ENCODE data around the gene TSHZ2.
"Not testable (repeated sequence)": the region's sequence is repeated elsewhere in the genome, so short reads cannot be mapped to it uniquely, and the experiment has no call there.

Gene TSHZ2

GRCh38 chr20:53019464-53019863, 47.3 kb downstream of the TSHZ2 start:
- Histone ChIP-seq H3K4me1 (ENCODE audit: insufficient read depth, low read length) (peaks cover 8% of the 10 kb centered on the region), H3K36me3 (ENCODE audit: insufficient read depth, low read length) (no peaks in the 10 kb centered on the region), H3K27me3 (ENCODE audit: control insufficient read depth in 1 of 2, insufficient read depth in 2 of 2, low read length in 2 of 2) (no peaks in the 10 kb centered on the region), H3K27ac (ENCODE audit: low read depth, low read length) (no peak overlapping the region), H3K4me3 (ENCODE audit: low read depth in 1 of 2, low read length in 2 of 2) (no peak overlapping the region), H3K9ac (ENCODE audit: low read length) (no peak overlapping the region), H3K9me3 (ENCODE audit: low read length) (no peaks in the 10 kb centered on the region)

GRCh38 chr20:53020376-53020775, 48.2 kb downstream of the TSHZ2 start:
- Histone ChIP-seq H3K27ac (ENCODE audit: low read depth, low read length) (no peak overlapping the region), H3K4me3 (ENCODE audit: low read depth in 1 of 2, low read length in 2 of 2) (no peak overlapping the region), H3K9me3 (ENCODE audit: low read length) (no peaks in the 10 kb centered on the region), H3K4me1 (ENCODE audit: insufficient read depth, low read length) (peaks cover 8% of the 10 kb centered on the region), H3K9ac (ENCODE audit: low read length) (no peak overlapping the region), H3K36me3 (ENCODE audit: insufficient read depth, low read length) (no peaks in the 10 kb centered on the region), H3K27me3 (ENCODE audit: control insufficient read depth in 1 of 2, insufficient read depth in 2 of 2, low read length in 2 of 2) (no peaks in the 10 kb centered on the region)

GRCh38 chr20:53020834-53021233, 48.7 kb downstream of the TSHZ2 start:
- no peak overlapping the region for H3K4me3 ChIP-seq (ENCODE audit: low read depth in 1 of 2, low read length in 2 of 2)
- no peaks in the 10 kb centered on the region for H3K9me3 ChIP-seq (ENCODE audit: low read length)
- no peaks in the 10 kb centered on the region for H3K36me3 ChIP-seq (ENCODE audit: insufficient read depth, low read length)
- peaks cover 8% of the 10 kb centered on the region for H3K4me1 ChIP-seq (ENCODE audit: insufficient read depth, low read length)
- H3K27ac ChIP-seq (ENCODE audit: low read depth, low read length) = no peak overlapping the region
- no peak overlapping the region for H3K9ac ChIP-seq (ENCODE audit: low read length)
- no peaks in the 10 kb centered on the region for H3K27me3 ChIP-seq (ENCODE audit: control insufficient read depth in 1 of 2, insufficient read depth in 2 of 2, low read length in 2 of 2)

GRCh38 chr20:53021934-53022333, 49.8 kb downstream of the TSHZ2 start:
- H3K27ac ChIP-seq (ENCODE audit: low read depth, low read length) = no peak overlapping the region
- no peaks in the 10 kb centered on the region for H3K9me3 ChIP-seq (ENCODE audit: low read length)
- no peaks in the 10 kb centered on the region for H3K36me3 ChIP-seq (ENCODE audit: insufficient read depth, low read length)
- H3K4me1 ChIP-seq (ENCODE audit: insufficient read depth, low read length) = peaks cover 8% of the 10 kb centered on the region
- H3K27me3 ChIP-seq (ENCODE audit: control insufficient read depth in 1 of 2, insufficient read depth in 2 of 2, low read length in 2 of 2) = no peaks in the 10 kb centered on the region
- H3K9ac ChIP-seq (ENCODE audit: low read length) = no peak overlapping the region
- no peak overlapping the region for H3K4me3 ChIP-seq (ENCODE audit: low read depth in 1 of 2, low read length in 2 of 2)

- H3K27ac ChIP-seq (ENCODE audit: low read depth, low read length) = no peak overlapping the region
- no peaks in the 10 kb centered on the region for H3K9me3 ChIP-seq (ENCODE audit: low read length)
- H3K27me3 ChIP-seq (ENCODE audit: control insufficient read depth in 1 of 2, insufficient read depth in 2 of 2, low read length in 2 of 2) = no peaks in the 10 kb centered on the region
- peaks cover 2% of the 10 kb centered on the region for H3K4me1 ChIP-seq (ENCODE audit: insufficient read depth, low read length)
- H3K4me3 ChIP-seq (ENCODE audit: low read depth in 1 of 2, low read length in 2 of 2) = no peak overlapping the region
- no peaks in the 10 kb centered on the region for H3K36me3 ChIP-seq (ENCODE audit: insufficient read depth, low read length)
- no peak overlapping the region for H3K9ac ChIP-seq (ENCODE audit: low read length)
These were observed 51.8 kb downstream of the TSHZ2 start for GRCh38 chr20:53023732-53024520.

GRCh38 chr20:53024653-53025052, 52.5 kb downstream of the TSHZ2 start:
- H3K9me3 ChIP-seq (ENCODE audit: low read length); H3K9ac ChIP-seq (ENCODE audit: low read length); H3K4me3 ChIP-seq (ENCODE audit: low read depth in 1 of 2, low read length in 2 of 2); H3K27ac ChIP-seq (ENCODE audit: low read depth, low read length); H3K27me3 ChIP-seq (ENCODE audit: control insufficient read depth in 1 of 2, insufficient read depth in 2 of 2, low read length in 2 of 2); H3K36me3 ChIP-seq (ENCODE audit: insufficient read depth, low read length); H3K4me1 ChIP-seq (ENCODE audit: insufficient read depth, low read length): not testable (repeated sequence)

- no peaks in the 10 kb centered on the region for H3K4me1 ChIP-seq (ENCODE audit: insufficient read depth, low read length)
- no peaks in the 10 kb centered on the region for H3K27me3 ChIP-seq (ENCODE audit: control insufficient read depth in 1 of 2, insufficient read depth in 2 of 2, low read length in 2 of 2)
- H3K9me3 ChIP-seq (ENCODE audit: low read length) = no peaks in the 10 kb centered on the region
- no peak overlapping the region for H3K9ac ChIP-seq (ENCODE audit: low read length)
- no peaks in the 10 kb centered on the region for H3K36me3 ChIP-seq (ENCODE audit: insufficient read depth, low read length)
- H3K27ac ChIP-seq (ENCODE audit: low read depth, low read length) = no peak overlapping the region
- no peak overlapping the region for H3K4me3 ChIP-seq (ENCODE audit: low read depth in 1 of 2, low read length in 2 of 2)
These were observed 54.9 kb downstream of the TSHZ2 start for GRCh38 chr20:53027089-53027488.

- no peak overlapping the region for H3K27ac ChIP-seq (ENCODE audit: low read depth, low read length)
- no peak overlapping the region for H3K9ac ChIP-seq (ENCODE audit: low read length)
- H3K36me3 ChIP-seq (ENCODE audit: insufficient read depth, low read length) = no peaks in the 10 kb centered on the region
- H3K9me3 ChIP-seq (ENCODE audit: low read length) = no peaks in the 10 kb centered on the region
- no peaks in the 10 kb centered on the region for H3K27me3 ChIP-seq (ENCODE audit: control insufficient read depth in 1 of 2, insufficient read depth in 2 of 2, low read length in 2 of 2)
- no peak overlapping the region for H3K4me3 ChIP-seq (ENCODE audit: low read depth in 1 of 2, low read length in 2 of 2)
- H3K4me1 ChIP-seq (ENCODE audit: insufficient read depth, low read length) = no peaks in the 10 kb centered on the region
These were observed 56.3 kb downstream of the TSHZ2 start for GRCh38 chr20:53028337-53029007.

- H3K36me3 ChIP-seq (ENCODE audit: insufficient read depth, low read length) = no peaks in the 10 kb centered on the region
- no peak overlapping the region for H3K4me3 ChIP-seq (ENCODE audit: low read depth in 1 of 2, low read length in 2 of 2)
- H3K4me1 ChIP-seq (ENCODE audit: insufficient read depth, low read length) = no peaks in the 10 kb centered on the region
- H3K27ac ChIP-seq (ENCODE audit: low read depth, low read length) = no peak overlapping the region
- H3K9ac ChIP-seq (ENCODE audit: low read length) = no peak overlapping the region
- no peaks in the 10 kb centered on the region for H3K9me3 ChIP-seq (ENCODE audit: low read length)
- no peaks in the 10 kb centered on the region for H3K27me3 ChIP-seq (ENCODE audit: control insufficient read depth in 1 of 2, insufficient read depth in 2 of 2, low read length in 2 of 2)
These were observed 57.9 kb downstream of the TSHZ2 start for GRCh38 chr20:53030061-53030460.

GRCh38 chr20:53032046-53032445, 59.9 kb downstream of the TSHZ2 start:
- Histone ChIP-seq H3K27me3 (ENCODE audit: control insufficient read depth in 1 of 2, insufficient read depth in 2 of 2, low read length in 2 of 2) (no peaks in the 10 kb centered on the region), H3K36me3 (ENCODE audit: insufficient read depth, low read length) (no peaks in the 10 kb centered on the region), H3K27ac (ENCODE audit: low read depth, low read length) (no peak overlapping the region), H3K9me3 (ENCODE audit: low read length) (no peaks in the 10 kb centered on the region), H3K9ac (ENCODE audit: low read length) (no peak overlapping the region), H3K4me1 (ENCODE audit: insufficient read depth, low read length) (no peaks in the 10 kb centered on the region), H3K4me3 (ENCODE audit: low read depth in 1 of 2, low read length in 2 of 2) (no peak overlapping the region)

- Histone ChIP-seq H3K4me3 (ENCODE audit: low read depth in 1 of 2, low read length in 2 of 2) (no peak overlapping the region), H3K4me1 (ENCODE audit: insufficient read depth, low read length) (no peaks in the 10 kb centered on the region), H3K27me3 (ENCODE audit: control insufficient read depth in 1 of 2, insufficient read depth in 2 of 2, low read length in 2 of 2) (no peaks in the 10 kb centered on the region), H3K36me3 (ENCODE audit: insufficient read depth, low read length) (no peaks in the 10 kb centered on the region), H3K9me3 (ENCODE audit: low read length) (no peaks in the 10 kb centered on the region), H3K9ac (ENCODE audit: low read length) (no peak overlapping the region), H3K27ac (ENCODE audit: low read depth, low read length) (no peak overlapping the region)
These were observed 60.3 kb downstream of the TSHZ2 start for GRCh38 chr20:53032478-53032932.

GRCh38 chr20:53033176-53033575, 61.0 kb downstream of the TSHZ2 start:
- no peaks in the 10 kb centered on the region for H3K4me1 ChIP-seq (ENCODE audit: insufficient read depth, low read length)
- H3K36me3 ChIP-seq (ENCODE audit: insufficient read depth, low read length) = no peaks in the 10 kb centered on the region
- H3K4me3 ChIP-seq (ENCODE audit: low read depth in 1 of 2, low read length in 2 of 2) = no peak overlapping the region
- H3K27me3 ChIP-seq (ENCODE audit: control insufficient read depth in 1 of 2, insufficient read depth in 2 of 2, low read length in 2 of 2) = no peaks in the 10 kb centered on the region
- no peak overlapping the region for H3K27ac ChIP-seq (ENCODE audit: low read depth, low read length)
- no peak overlapping the region for H3K9ac ChIP-seq (ENCODE audit: low read length)
- H3K9me3 ChIP-seq (ENCODE audit: low read length) = no peaks in the 10 kb centered on the region

Data from muscle layer of colon (tissue), 2 donors.